ENCODE results near the gene RALGAPA2. TPM values are rescaled to one million over a fixed set of nuclear protein-coding genes. Genes with fewer than 3 reads are reported as not detected.

The RALGAPA2 gene
- total RNA-seq, 1 donor from 2014 or later: 73.8 TPM

DNA sequence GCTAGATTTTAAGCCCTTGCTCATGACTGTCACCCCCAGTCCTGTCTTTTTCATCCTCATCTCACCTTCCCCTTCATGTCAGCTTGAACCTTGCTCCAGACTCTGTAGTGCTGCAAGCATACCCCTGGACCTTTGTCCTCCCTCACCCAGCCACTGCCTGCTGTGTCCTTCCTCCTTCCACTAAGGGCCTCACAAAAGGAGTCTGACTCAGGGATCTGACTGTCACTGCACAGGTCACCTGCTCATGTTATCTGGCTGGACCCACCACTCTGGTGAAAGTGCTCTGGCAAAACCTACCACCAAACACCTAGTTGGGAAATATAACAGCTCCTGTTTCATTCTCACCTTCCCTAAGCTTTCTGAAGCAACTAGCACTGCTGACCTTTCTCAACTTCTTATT is 193.2 kb downstream of the RALGAPA2 start:
- no peak overlapping the region for H3K27ac ChIP-seq
- DNase-seq: no peak
- H3K4me1 ChIP-seq: no peaks in the 10 kb centered on the region
- H3K9me3 ChIP-seq: peaks cover 6% of the 10 kb centered on the region
- TF ChIP-seq, protein P1, sequence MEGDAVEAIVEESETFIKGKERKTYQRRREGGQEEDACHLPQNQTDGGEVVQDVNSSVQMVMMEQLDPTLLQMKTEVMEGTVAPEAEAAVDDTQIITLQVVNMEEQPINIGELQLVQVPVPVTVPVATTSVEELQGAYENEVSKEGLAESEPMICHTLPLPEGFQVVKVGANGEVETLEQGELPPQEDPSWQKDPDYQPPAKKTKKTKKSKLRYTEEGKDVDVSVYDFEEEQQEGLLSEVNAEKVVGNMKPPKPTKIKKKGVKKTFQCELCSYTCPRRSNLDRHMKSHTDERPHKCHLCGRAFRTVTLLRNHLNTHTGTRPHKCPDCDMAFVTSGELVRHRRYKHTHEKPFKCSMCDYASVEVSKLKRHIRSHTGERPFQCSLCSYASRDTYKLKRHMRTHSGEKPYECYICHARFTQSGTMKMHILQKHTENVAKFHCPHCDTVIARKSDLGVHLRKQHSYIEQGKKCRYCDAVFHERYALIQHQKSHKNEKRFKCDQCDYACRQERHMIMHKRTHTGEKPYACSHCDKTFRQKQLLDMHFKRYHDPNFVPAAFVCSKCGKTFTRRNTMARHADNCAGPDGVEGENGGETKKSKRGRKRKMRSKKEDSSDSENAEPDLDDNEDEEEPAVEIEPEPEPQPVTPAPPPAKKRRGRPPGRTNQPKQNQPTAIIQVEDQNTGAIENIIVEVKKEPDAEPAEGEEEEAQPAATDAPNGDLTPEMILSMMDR (IDR thresholded peaks at IDR 0.05): no peak
- no peak overlapping the region for H3K4me3 ChIP-seq
- peaks cover 58% of the 10 kb centered on the region for H3K36me3 ChIP-seq
- H3K27me3 ChIP-seq (ENCODE audit: low read depth): no peaks in the 10 kb centered on the region
- intact Hi-C loops (cut with DNase I): no loop called here
- ATAC-seq: no peak

GRCh38 chr20:20518263-20518662 is 194.2 kb downstream of the RALGAPA2 start:
- H3K27ac ChIP-seq: no peak overlapping the region
- intact Hi-C loops (cut with DNase I): no loop called here
- no peaks in the 10 kb centered on the region for H3K4me1 ChIP-seq
- peaks cover 9% of the 10 kb centered on the region for H3K9me3 ChIP-seq
- TF ChIP-seq, protein P1 (IDR thresholded peaks at IDR 0.05): no peak
- H3K27me3 ChIP-seq (ENCODE audit: low read depth): no peaks in the 10 kb centered on the region
- ATAC-seq (no peak), DNase-seq (no peak)
- peaks cover 60% of the 10 kb centered on the region for H3K36me3 ChIP-seq
- H3K4me3 ChIP-seq: no peak overlapping the region

DNA sequence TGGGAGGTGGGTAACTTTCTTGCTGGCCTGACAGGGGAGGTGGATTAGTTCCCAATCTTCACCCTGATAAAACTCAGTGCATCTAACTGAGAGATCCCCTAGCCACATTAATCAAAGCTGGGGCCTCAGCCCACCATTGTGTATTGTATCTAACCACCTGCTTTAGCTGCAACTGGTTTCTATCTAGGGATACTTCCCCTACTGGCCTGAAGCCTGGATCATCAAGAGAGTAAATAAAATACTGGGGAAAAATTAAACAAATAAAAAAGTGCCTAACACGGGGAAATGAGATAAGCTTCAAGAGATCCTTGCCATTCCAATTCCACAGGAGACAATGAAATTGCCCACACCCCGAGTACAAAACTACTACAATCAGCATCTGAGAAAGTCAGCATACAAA is 195.1 kb downstream of the RALGAPA2 start:
- H3K27me3 ChIP-seq (ENCODE audit: low read depth): no peaks in the 10 kb centered on the region
- TF ChIP-seq, protein P1 (IDR thresholded peaks at IDR 0.05): no peak
- H3K4me1 ChIP-seq: no peaks in the 10 kb centered on the region
- H3K4me3 ChIP-seq: no peak overlapping the region
- H3K9me3 ChIP-seq: peaks cover 9% of the 10 kb centered on the region
- DNase-seq: no peak
- H3K36me3 ChIP-seq: peaks cover 61% of the 10 kb centered on the region
- no peak for ATAC-seq
- H3K27ac ChIP-seq: no peak overlapping the region
- intact Hi-C loops (cut with DNase I): no loop called here

DNA sequence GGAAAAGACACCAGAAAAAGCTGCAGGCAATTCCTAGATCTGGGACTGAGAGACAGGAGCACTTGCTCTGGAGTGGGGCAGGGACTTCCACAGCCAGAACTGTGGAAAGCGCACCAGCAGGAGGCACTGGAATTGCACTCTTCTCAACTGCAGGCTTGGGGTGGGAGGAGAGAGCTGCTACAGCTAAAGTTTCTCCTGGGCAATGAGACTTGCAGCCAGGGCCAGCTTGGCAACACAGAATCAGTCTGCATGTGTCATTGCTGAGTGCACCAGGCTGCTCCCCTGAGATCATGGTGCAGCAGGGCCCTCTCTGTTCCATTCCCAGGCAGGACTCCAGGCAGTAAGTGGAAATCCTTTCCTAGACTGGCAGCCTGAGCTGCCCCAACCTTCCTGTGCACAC is 198.7 kb downstream of the RALGAPA2 start:
- TF ChIP-seq, protein P1 (IDR thresholded peaks at IDR 0.05): no peak
- Histone ChIP-seq H3K9me3 (peaks cover 9% of the 10 kb centered on the region), H3K36me3 (peaks cover 65% of the 10 kb centered on the region), H3K4me3 (no peak overlapping the region), H3K27ac (no peak overlapping the region), H3K27me3 (ENCODE audit: low read depth) (no peaks in the 10 kb centered on the region), H3K4me1 (no peaks in the 10 kb centered on the region)
- ATAC-seq (no peak), DNase-seq (no peak)
- intact Hi-C loops (cut with DNase I): no loop called here

DNA sequence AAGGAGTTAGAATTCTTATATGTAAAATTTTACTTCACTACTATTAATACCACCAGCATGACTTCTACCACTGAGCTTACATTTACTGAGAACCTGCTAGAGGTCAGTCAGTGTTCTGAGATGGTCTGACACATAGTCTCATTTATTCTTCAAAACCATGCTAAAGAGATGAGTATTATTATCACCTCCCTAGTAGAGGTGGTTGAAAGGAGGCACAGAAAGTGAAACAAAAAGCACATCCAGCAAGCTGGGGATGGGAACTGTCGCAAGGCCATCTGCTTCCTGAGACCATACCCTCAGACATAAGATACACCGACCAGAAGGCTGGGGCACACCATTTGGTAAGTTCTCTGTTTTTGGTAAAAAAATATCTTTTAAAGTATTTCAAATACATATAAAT is 206.9 kb downstream of the RALGAPA2 start:
- no peak overlapping the region for H3K4me3 ChIP-seq
- H3K4me1 ChIP-seq: no peaks in the 10 kb centered on the region
- intact Hi-C loops (cut with DNase I): no loop called here
- H3K27me3 ChIP-seq (ENCODE audit: low read depth): no peaks in the 10 kb centered on the region
- ATAC-seq (no peak), DNase-seq (no peak)
- H3K36me3 ChIP-seq: peaks cover 80% of the 10 kb centered on the region
- TF ChIP-seq, protein P1 (IDR thresholded peaks at IDR 0.05): no peak
- H3K9me3 ChIP-seq: no peaks in the 10 kb centered on the region
- H3K27ac ChIP-seq: no peak overlapping the region
